HepG2 (cell line): ENCODE measurements around the gene PRKCG. TPM values are rescaled to one million over a fixed set of nuclear protein-coding genes. Genes with fewer than 3 reads are reported as not detected.

Experiments used
- ATAC-seq: fragments of 200-7000 bp; cut with Tn5 transposase; 3 replicates; pipeline ENCODE4 v1.9.1; 2020; ENCODE audit warnings: mild to moderate bottlenecking, moderate library complexity
- BruUV-seq: library from RNA; stranded (reverse); fragments of 400-500 nt; replicated peaks from 2 replicates; lab custom pipeline; 2021; lab: Mats Ljungman, UMichigan
- CTCF ChIA-PET: fragments of 300-600 bp; formaldehyde crosslinking; extraction: SDS; loops from one replicate; lab custom pipeline; 2021; ENCODE audit warnings: low total read pairs, inconsistent platforms, low intra/inter-chr PET ratio; lab: Yijun Ruan, JAX
- POLR2A ChIA-PET: fragments of 350-600 bp; sonication (Branson Sonifier 250); formaldehyde crosslinking; loops from one replicate; lab custom pipeline; 2020; ENCODE audit warnings: antibody characterized with exemption, inconsistent platforms; lab: Yijun Ruan, JAX
- DNase-seq: peaks from one replicate; pipeline ENCODE4 v3.0.0-alpha.2; 2015; ENCODE audit warnings: low spot score
- FAIRE-seq: peaks from 3 replicates; lab custom pipeline; 2011; peaks lifted over from hg19 to GRCh38; lab: Jason Lieb, UNC
- H2AFZ ChIP-seq: one replicate; pipeline ENCODE4 v1.6.1; 2011; ENCODE audit warnings: low read length, inconsistent platforms
- H3K27ac ChIP-seq: fragments of 300-600 bp; 3 replicates; pipeline ENCODE4 v1.8.0; 2011; ENCODE audit warnings: mixed run types, mild to moderate bottlenecking, mixed read lengths, low read length, inconsistent platforms; ENCODE audit not compliant: insufficient read depth; ENCODE audit errors: extremely low read length
- H3K27me3 ChIP-seq, 2 experiments: fragments of 200-600 bp in 1 of 2; 2 replicates in 1 of 2; 3 replicates in 1 of 2; pipeline versions ENCODE4 v1.6.0 to v1.8.0; 2011; ENCODE audit warnings: low read length in 2 of 2, mild to moderate bottlenecking in 2 of 2, moderate library complexity in 2 of 2, inconsistent platforms in 1 of 2; ENCODE audit not compliant: insufficient read depth in 2 of 2, control insufficient read depth in 1 of 2
- H3K36me3 ChIP-seq, 2 experiments: fragments of 200-600 bp in 1 of 2; replicated peaks in 1 of 2; 2 replicates in 1 of 2; 3 replicates in 1 of 2; pipeline versions ENCODE4 v1.5.1 to v1.8.0; 2011; ENCODE audit warnings: low read length in 2 of 2, inconsistent platforms in 1 of 2; ENCODE audit not compliant: insufficient read depth in 2 of 2, control insufficient read depth in 1 of 2
- H3K4me1 ChIP-seq: 2 replicates; pipeline ENCODE4 v1.5.1; 2012; ENCODE audit warnings: low read length, inconsistent platforms; ENCODE audit not compliant: insufficient read depth
- H3K4me2 ChIP-seq: 2 replicates; pipeline ENCODE4 v1.6.0; 2011; ENCODE audit warnings: low read depth, low read length, inconsistent platforms
- H3K4me3 ChIP-seq, 3 experiments: fragments of 200-600 bp in 1 of 3; sonication (generic), shearing (Covaris generic) in 1 of 3; replicated peaks in 1 of 3; 2 replicates each; pipeline ENCODE4 v1.5.1; 2011 to 2016; ENCODE audit warnings: low read length in 3 of 3, inconsistent platforms in 2 of 3, low read depth in 2 of 3, mild to moderate bottlenecking in 2 of 3, control low read depth in 1 of 3, mixed read lengths in 1 of 3; ENCODE audit not compliant: insufficient read depth in 1 of 3
- H3K79me2 ChIP-seq: one replicate; pipeline ENCODE4 v1.6.1; 2011; ENCODE audit warnings: low read length, inconsistent platforms; ENCODE audit not compliant: insufficient read depth
- H3K9ac ChIP-seq: 2 replicates; pipeline ENCODE4 v1.6.0; 2011; ENCODE audit warnings: mild to moderate bottlenecking, low read depth, low read length, inconsistent platforms; ENCODE audit not compliant: insufficient read depth
- H3K9me3 ChIP-seq: 2 replicates; pipeline ENCODE4 v1.5.1; 2012; ENCODE audit warnings: mild to moderate bottlenecking, low read length
- H4K20me1 ChIP-seq: 2 replicates; pipeline ENCODE4 v1.6.0; 2011; ENCODE audit warnings: inconsistent platforms, mild to moderate bottlenecking, low read length, moderate library complexity; ENCODE audit not compliant: insufficient read depth
- CHD2 ChIP-seq: IDR thresholded peaks from 2 replicates; pipeline ENCODE4 v1.6.1; 2011; ENCODE audit warnings: low read depth, low read length, improper control_type of control experiment
- JUNB ChIP-seq: sonication (generic); formaldehyde crosslinking; IDR thresholded peaks from 2 replicates; pipeline ENCODE4 v1.8.0; 2022; ENCODE audit warnings: missing genetic modification reagents, mild to moderate bottlenecking, borderline replicate concordance
- MAFF ChIP-seq: IDR thresholded peaks from 2 replicates; pipeline ENCODE4 v1.6.1; 2011; ENCODE audit warnings: low read depth, low read length, improper control_type of control experiment
- SRY ChIP-seq: sonication (generic); formaldehyde crosslinking; IDR thresholded peaks from 2 replicates; pipeline ENCODE4 v1.8.0; 2022; ENCODE audit warnings: mild to moderate bottlenecking, missing genetic modification reagents
- SSRP1 ChIP-seq: IDR thresholded peaks from 2 replicates; pipeline ENCODE4 v1.6.1; 2016; ENCODE audit warnings: control low read depth
- TAF1 ChIP-seq: sonication (generic); formaldehyde crosslinking; IDR thresholded peaks from 2 replicates; pipeline ENCODE4 v1.4.0; 2020; ENCODE audit warnings: missing genetic modification reagents
- ZBTB8A ChIP-seq: sonication (generic); formaldehyde crosslinking; IDR thresholded peaks from 2 replicates; pipeline ENCODE4 v1.4.0; 2020; ENCODE audit warnings: mild to moderate bottlenecking, low read depth, missing genetic modification reagents, borderline replicate concordance
- whole genome bisulfite sequencing: methylation state at CpG from one replicate; pipeline ENCODE4 v1.1.6; 2017; ENCODE audit warnings: low lambda C conversion rate; 5-methylcytosine and 5-hydroxymethylcytosine counted together
- in situ Hi-C: cut with HindIII; loops from 2 replicates; pipeline ENCODE4 v1.10.0; 2017; ENCODE audit warnings: low pct_unique_long_range_greater_than_20kb; ENCODE audit not compliant: extremely low pct_ligation_motif_present
- intact Hi-C: fragments of 100-400 bp; cut with micrococcal nuclease; formaldehyde crosslinking; loops from one replicate; pipeline ENCODE4 v1.10.0; 2022; ENCODE audit not compliant: unreplicated experiment
- polyA plus RNA-seq, 8 experiments: library from polyadenylated mRNA; depleted of rRNA in 3 of 8; stranded (reverse) in 7 of 8; unstranded in 1 of 8; fragments of >200 nt; fragmentation: Illumina TruSeq in 4 of 8; extraction: Trizol in 4 of 8; gene quantifications; 2 replicates each; pipeline versions ENCODE4 v1.2.1 to v1.2.3, GENCODE V29; 2011 to 2016; ENCODE audit warnings: low read depth in 4 of 8, missing spikeins in 1 of 8, mixed read lengths in 1 of 8; ENCODE audit not compliant: insufficient read depth in 1 of 8
- total RNA-seq, 5 experiments: library from RNA; depleted of rRNA; stranded (reverse); fragments of >200 nt; fragmentation: Illumina TruSeq; extraction: Trizol; gene quantifications; 2 replicates each; pipeline ENCODE4 v1.2.3, GENCODE V29; 2016; ENCODE audit warnings: low read depth in 1 of 5
- TF ChIP-seq, protein P1 (sequence below): sonication (generic); formaldehyde crosslinking; IDR thresholded peaks from 2 replicates; pipeline ENCODE4 v1.4.0; 2020; ENCODE audit warnings: mild to moderate bottlenecking, missing genetic modification reagents
- TF ChIP-seq, protein P2 (sequence below): IDR thresholded peaks from 2 replicates; pipeline ENCODE4 v1.6.1; 2016; ENCODE audit warnings: control low read depth
- TF ChIP-seq, protein P3 (sequence below): sonication (generic); formaldehyde crosslinking; conservative IDR thresholded peaks from 2 replicates; pipeline ENCODE4 v1.5.0; 2020; ENCODE audit warnings: missing genetic modification reagents
- TF ChIP-seq, protein P4 (sequence below): sonication (generic); formaldehyde crosslinking; conservative IDR thresholded peaks from 2 replicates; pipeline ENCODE4 v1.4.0; 2020; ENCODE audit warnings: missing genetic modification reagents
- TF ChIP-seq, protein P5 (sequence below): IDR thresholded peaks from 2 replicates; pipeline ENCODE4 v1.6.1; 2016; ENCODE audit warnings: low read depth, borderline replicate concordance

PRKCG gene
- total and polyA plus RNA-seq, 2 of the 13 experiments (the other 11 are each of a cell fraction or from before 2014, with no cell fraction given): 0.02 to 0.03 TPM

DNA sequence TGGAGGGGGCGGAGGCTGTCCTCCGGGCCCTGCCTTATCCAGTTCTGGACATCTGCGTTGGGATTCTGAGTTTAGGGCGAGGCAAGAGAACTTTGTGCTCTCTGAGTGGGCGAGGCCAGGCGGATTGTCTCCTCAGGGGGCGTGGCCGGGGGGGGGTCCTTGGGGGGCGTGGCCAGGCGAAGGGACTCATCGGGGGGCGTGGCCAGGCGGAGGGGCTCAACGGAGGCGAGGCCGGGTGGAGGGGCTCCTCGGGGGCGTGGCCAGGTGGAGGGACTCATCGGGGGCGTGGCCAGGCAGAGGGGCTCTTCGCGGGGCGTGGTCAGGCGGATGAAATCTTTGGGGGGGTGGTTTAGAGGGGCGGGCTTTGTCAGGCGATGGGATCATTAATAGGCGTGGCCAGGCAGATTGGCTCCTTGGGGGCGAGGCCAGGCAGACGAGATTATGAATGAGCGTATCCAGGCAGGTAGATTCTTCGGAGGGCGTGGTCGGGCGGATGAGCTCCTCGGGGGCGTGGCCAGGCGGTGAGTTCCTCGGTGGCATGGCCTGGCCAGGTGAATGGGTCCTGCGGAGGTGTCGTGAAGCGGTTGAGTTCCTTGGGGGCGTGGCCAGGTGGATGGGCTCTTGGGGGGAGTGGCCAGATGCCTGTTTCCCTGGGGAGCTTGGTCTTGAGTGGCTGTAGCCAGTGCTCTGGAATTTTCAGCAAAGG lies 16.8 kb downstream of the PRKCG start:
- no peak overlapping the region for H3K9ac ChIP-seq
- DNase-seq (no peak), ATAC-seq (no peak), FAIRE-seq (no peak)
- no peaks in the 10 kb centered on the region for H3K36me3 ChIP-seq
- no peak overlapping the region for H2AFZ ChIP-seq
- no peaks in the 10 kb centered on the region for H3K79me2 ChIP-seq
- ChIA-PET POLR2A (no interaction called here), CTCF (no interaction called here)
- TF ChIP-seq SSRP1 (CRISPR knock-in tag): no peak
- TF ChIP-seq, protein P1, sequence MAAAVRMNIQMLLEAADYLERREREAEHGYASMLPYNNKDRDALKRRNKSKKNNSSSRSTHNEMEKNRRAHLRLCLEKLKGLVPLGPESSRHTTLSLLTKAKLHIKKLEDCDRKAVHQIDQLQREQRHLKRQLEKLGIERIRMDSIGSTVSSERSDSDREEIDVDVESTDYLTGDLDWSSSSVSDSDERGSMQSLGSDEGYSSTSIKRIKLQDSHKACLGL (CRISPR knock-in tag): no peak
- TF ChIP-seq, protein P2, sequence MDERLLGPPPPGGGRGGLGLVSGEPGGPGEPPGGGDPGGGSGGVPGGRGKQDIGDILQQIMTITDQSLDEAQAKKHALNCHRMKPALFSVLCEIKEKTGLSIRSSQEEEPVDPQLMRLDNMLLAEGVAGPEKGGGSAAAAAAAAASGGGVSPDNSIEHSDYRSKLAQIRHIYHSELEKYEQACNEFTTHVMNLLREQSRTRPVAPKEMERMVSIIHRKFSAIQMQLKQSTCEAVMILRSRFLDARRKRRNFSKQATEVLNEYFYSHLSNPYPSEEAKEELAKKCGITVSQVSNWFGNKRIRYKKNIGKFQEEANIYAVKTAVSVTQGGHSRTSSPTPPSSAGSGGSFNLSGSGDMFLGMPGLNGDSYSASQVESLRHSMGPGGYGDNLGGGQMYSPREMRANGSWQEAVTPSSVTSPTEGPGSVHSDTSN (CRISPR knock-in tag): no peak
- TF ChIP-seq TAF1 (CRISPR knock-in tag): no peak
- TF ChIP-seq ZBTB8A: no peak
- TF ChIP-seq MAFF: no peak
- TF ChIP-seq, protein P3, sequence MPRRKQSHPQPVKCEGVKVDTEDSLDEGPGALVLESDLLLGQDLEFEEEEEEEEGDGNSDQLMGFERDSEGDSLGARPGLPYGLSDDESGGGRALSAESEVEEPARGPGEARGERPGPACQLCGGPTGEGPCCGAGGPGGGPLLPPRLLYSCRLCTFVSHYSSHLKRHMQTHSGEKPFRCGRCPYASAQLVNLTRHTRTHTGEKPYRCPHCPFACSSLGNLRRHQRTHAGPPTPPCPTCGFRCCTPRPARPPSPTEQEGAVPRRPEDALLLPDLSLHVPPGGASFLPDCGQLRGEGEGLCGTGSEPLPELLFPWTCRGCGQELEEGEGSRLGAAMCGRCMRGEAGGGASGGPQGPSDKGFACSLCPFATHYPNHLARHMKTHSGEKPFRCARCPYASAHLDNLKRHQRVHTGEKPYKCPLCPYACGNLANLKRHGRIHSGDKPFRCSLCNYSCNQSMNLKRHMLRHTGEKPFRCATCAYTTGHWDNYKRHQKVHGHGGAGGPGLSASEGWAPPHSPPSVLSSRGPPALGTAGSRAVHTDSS (CRISPR knock-in tag): no peak
- TF ChIP-seq, protein P4, sequence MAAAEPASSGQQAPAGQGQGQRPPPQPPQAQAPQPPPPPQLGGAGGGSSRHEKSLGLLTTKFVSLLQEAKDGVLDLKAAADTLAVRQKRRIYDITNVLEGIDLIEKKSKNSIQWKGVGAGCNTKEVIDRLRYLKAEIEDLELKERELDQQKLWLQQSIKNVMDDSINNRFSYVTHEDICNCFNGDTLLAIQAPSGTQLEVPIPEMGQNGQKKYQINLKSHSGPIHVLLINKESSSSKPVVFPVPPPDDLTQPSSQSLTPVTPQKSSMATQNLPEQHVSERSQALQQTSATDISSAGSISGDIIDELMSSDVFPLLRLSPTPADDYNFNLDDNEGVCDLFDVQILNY (CRISPR knock-in tag): no peak
- no peak for TF ChIP-seq SRY (CRISPR knock-in tag)
- TF ChIP-seq JUNB: no peak
- TF ChIP-seq CHD2: no peak
- TF ChIP-seq, protein P5, sequence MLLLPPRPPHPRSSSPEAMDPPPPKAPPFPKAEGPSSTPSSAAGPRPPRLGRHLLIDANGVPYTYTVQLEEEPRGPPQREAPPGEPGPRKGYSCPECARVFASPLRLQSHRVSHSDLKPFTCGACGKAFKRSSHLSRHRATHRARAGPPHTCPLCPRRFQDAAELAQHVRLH: no peak
- WGBS: 43% methylated on average over 37 of the region's 42 CpGs
- peaks cover 0 to 3% of the 10 kb centered on the region in 2 experiments; a peak in 2 of 5 replicates for H3K27me3 ChIP-seq
- H4K20me1 ChIP-seq: no peaks in the 10 kb centered on the region
- H3K27ac ChIP-seq: no peak overlapping the region
- H3K4me3 ChIP-seq: no peak overlapping the region
- in situ Hi-C loops (no loop called here), intact Hi-C loops (no loop called here)
- no peaks in the 10 kb centered on the region for H3K4me1 ChIP-seq
- H3K4me2 ChIP-seq: no peak overlapping the region
- BruUV-seq: no TSS peak
- H3K9me3 ChIP-seq: no peaks in the 10 kb centered on the region
